H1 (cell line): Measurements from ENCODE around the gene RNF113B.
A peak's percentile ranks its signal among the peaks of the same experiment; 100 is the strongest.

ENCODE experiments used
- EP300 ChIP-seq, 2 experiments: IDR thresholded peaks; 1 replicate in 1 of 2; 2 replicates in 1 of 2; pipeline ENCODE4 v1.6.1; 2011 to 2012; ENCODE audit warnings: low read depth in 2 of 2, low read length in 2 of 2, mild to moderate bottlenecking in 2 of 2, borderline replicate concordance in 1 of 2, inconsistent platforms in 1 of 2, moderate library complexity in 1 of 2
- EZH2 ChIP-seq: fragments of 200-600 bp; sonication (generic); IDR thresholded peaks from 2 replicates; pipeline ENCODE4 v1.7.1; 2012; ENCODE audit warnings: low read depth, mild to moderate bottlenecking, moderate library complexity, low read length, inconsistent platforms; ENCODE audit not compliant: severe bottlenecking
- GTF2F1 ChIP-seq: IDR thresholded peaks from 2 replicates; pipeline ENCODE4 v1.6.1; 2012; ENCODE audit warnings: low read depth, low read length, improper control_type of control experiment, borderline replicate concordance
- KDM5A ChIP-seq: fragments of 200-600 bp; IDR thresholded peaks from 2 replicates; pipeline ENCODE4 v1.7.1; 2012; ENCODE audit warnings: mild to moderate bottlenecking, low read length, inconsistent platforms, mixed read lengths
- POLR2AphosphoS5 ChIP-seq: IDR thresholded peaks from 2 replicates; pipeline ENCODE4 v1.6.1; 2011; ENCODE audit warnings: low read depth, low read length
- RAD21 ChIP-seq, 2 experiments: IDR thresholded peaks in 1 of 2; conservative IDR thresholded peaks in 1 of 2; 2 replicates each; pipeline ENCODE4 v1.6.1; 2011; ENCODE audit warnings: low read depth in 2 of 2, low read length in 2 of 2, improper control_type of control experiment in 1 of 2, inconsistent platforms in 1 of 2, mild to moderate bottlenecking in 1 of 2, moderate library complexity in 1 of 2
- TF ChIP-seq, protein P1 (sequence below), 3 experiments: IDR thresholded peaks; 1 replicate in 2 of 3; 2 replicates in 1 of 3; pipeline versions ENCODE4 v1.5.1 to v1.6.1; 2011; ENCODE audit warnings: low read length in 3 of 3, mild to moderate bottlenecking in 3 of 3, inconsistent platforms in 2 of 3, low read depth in 1 of 3, moderate library complexity in 1 of 3; ENCODE audit not compliant: insufficient read depth in 1 of 3; ENCODE audit errors: control extremely low read depth in 1 of 3

DNA sequence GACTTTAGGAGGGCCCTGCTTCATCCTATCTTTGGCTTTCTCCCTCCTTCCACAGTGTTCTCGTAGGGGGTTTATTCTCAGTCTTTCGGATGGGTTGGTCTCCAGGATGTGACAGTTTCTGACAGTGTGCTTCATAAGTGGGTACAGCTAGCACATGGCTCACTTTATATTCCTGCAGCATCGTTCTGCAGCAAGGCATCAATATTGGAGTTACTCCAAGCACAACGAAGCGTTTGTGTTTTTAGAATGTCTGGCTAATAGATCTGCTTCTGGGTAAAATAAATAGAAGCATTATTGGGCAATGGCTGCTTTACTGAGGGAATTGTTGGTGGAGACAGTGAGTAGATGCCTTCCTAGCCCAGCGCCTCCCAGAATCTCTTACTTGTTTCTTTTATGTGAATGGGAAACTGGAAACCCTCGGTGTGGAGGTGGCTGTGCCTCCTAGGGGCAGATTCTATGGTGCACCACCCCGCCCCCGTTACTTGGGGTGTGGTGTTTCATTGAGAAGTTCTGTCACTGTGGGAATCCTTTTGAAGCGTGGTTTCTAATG lies 32.2 kb downstream of the RNF113B start:
- TF ChIP-seq KDM5A, result no peak
- TF ChIP-seq EZH2, result no peak
- TF ChIP-seq RAD21 (IDR thresholded peaks at IDR 0.05 in 1 of 2, conservative IDR thresholded peaks at IDR 0.05 in 1 of 2; ENCODE audit: low read depth in 2 of 2, low read length in 2 of 2), result peak; percentile 21 to 33; a peak in 2 of 4 replicates
- TF ChIP-seq, protein P1, sequence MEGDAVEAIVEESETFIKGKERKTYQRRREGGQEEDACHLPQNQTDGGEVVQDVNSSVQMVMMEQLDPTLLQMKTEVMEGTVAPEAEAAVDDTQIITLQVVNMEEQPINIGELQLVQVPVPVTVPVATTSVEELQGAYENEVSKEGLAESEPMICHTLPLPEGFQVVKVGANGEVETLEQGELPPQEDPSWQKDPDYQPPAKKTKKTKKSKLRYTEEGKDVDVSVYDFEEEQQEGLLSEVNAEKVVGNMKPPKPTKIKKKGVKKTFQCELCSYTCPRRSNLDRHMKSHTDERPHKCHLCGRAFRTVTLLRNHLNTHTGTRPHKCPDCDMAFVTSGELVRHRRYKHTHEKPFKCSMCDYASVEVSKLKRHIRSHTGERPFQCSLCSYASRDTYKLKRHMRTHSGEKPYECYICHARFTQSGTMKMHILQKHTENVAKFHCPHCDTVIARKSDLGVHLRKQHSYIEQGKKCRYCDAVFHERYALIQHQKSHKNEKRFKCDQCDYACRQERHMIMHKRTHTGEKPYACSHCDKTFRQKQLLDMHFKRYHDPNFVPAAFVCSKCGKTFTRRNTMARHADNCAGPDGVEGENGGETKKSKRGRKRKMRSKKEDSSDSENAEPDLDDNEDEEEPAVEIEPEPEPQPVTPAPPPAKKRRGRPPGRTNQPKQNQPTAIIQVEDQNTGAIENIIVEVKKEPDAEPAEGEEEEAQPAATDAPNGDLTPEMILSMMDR (IDR thresholded peaks at IDR 0.05; ENCODE audit: control extremely low read depth in 1 of 3, insufficient read depth in 1 of 3, low read depth in 1 of 3, low read length in 3 of 3), result peak; percentile 19 to 39 (median 27); a peak in 2 of 4 replicates
- no peak for TF ChIP-seq EP300 (IDR thresholded peaks at IDR 0.05; ENCODE audit: borderline replicate concordance in 1 of 2, low read depth in 2 of 2, low read length in 2 of 2)
- TF ChIP-seq GTF2F1, result no peak
- TF ChIP-seq POLR2AphosphoS5, result no peak
